HCT116 (cell line): ENCODE results near the gene THSD8. TPM values are rescaled to one million over a fixed set of nuclear protein-coding genes. Genes with fewer than 3 reads are reported as not detected.

Experiments used
- ATAC-seq: fragments of 200-7000 bp; cut with Tn5 transposase; 2 replicates; pipeline ENCODE4 v1.9.1; 2020; ENCODE audit warnings: mild to moderate bottlenecking, moderate library complexity
- BruUV-seq: library from RNA; stranded (reverse); fragments of 400-500 nt; replicated peaks from 2 replicates; lab custom pipeline; 2021; lab: Mats Ljungman, UMichigan
- CTCF ChIA-PET: fragments of 300-600 bp; sonication (Branson Sonifier 250); formaldehyde crosslinking; loops from one replicate; lab custom pipeline; 2021; ENCODE audit warnings: antibody characterized with exemption; lab: Charles Lee
- POLR2A ChIA-PET: fragments of 300-600, 350-600 bp; sonication (Branson Sonifier 250); formaldehyde crosslinking; loops from one replicate; lab custom pipeline; 2021; ENCODE audit warnings: antibody characterized with exemption; lab: Charles Lee
- RAD21 ChIA-PET, 2 experiments: fragments of 300-600 bp; sonication (Branson Sonifier 250); formaldehyde crosslinking; loops; one replicate each; lab custom pipeline; 2023; ENCODE audit warnings: low total read pairs in 2 of 2; ENCODE audit not compliant: uncharacterized antibody in 2 of 2, unreplicated experiment in 2 of 2, low non-redundant PET in 1 of 2; lab: Charles Lee
- DNase-seq: peaks from one replicate; pipeline ENCODE4 v3.0.0-alpha.2; 2010; ENCODE audit warnings: low read depth, low spot score
- H2AFZ ChIP-seq: fragments of 200-600 bp; shearing (Covaris generic), sonication (generic); 2 replicates; pipeline ENCODE4 v1.6.1; 2017; ENCODE audit warnings: low read depth, mixed run types, mixed read lengths, antibody characterized with exemption, low read length; ENCODE audit not compliant: poor library complexity, severe bottlenecking
- H3K27ac ChIP-seq: 2 replicates; pipeline ENCODE4 v1.5.1; 2012; ENCODE audit warnings: low read depth, low read length
- H3K27me3 ChIP-seq: fragments of 200-600 bp; sonication (generic); 2 replicates; pipeline ENCODE4 v1.6.1; 2016; ENCODE audit warnings: mixed run types, low read length, mixed read lengths; ENCODE audit not compliant: insufficient read depth
- H3K36me3 ChIP-seq, 2 experiments: fragments of 200-500 bp in 1 of 2; fragments of 200-600 bp in 1 of 2; sonication (Bioruptor generic) in 1 of 2; sonication (generic) in 1 of 2; 2 replicates each; pipeline versions ENCODE4 v1.5.1 to v1.6.1; 2014 to 2016; ENCODE audit warnings: low read length in 2 of 2, inconsistent platforms in 1 of 2, mixed read lengths in 1 of 2, mixed run types in 1 of 2; ENCODE audit not compliant: insufficient read depth in 2 of 2, control insufficient read depth in 1 of 2
- H3K4me1 ChIP-seq, 2 experiments: fragments of 200-600 bp in 1 of 2; sonication (generic) in 1 of 2; 2 replicates each; pipeline versions ENCODE4 v1.5.1 to v1.6.1; 2012 to 2017; ENCODE audit warnings: low read length in 2 of 2, inconsistent platforms in 1 of 2, mild to moderate bottlenecking in 1 of 2, mixed read lengths in 1 of 2, mixed run types in 1 of 2, moderate library complexity in 1 of 2; ENCODE audit not compliant: insufficient read depth in 2 of 2, control insufficient read depth in 1 of 2
- H3K4me2 ChIP-seq: fragments of 200-600 bp; sonication (generic); 2 replicates; pipeline ENCODE4 v1.6.1; 2017; ENCODE audit warnings: mixed run types, low read length, mixed read lengths
- H3K4me3 ChIP-seq, 2 experiments: fragments of 200-600 bp in 1 of 2; sonication (generic) in 1 of 2; replicated peaks in 1 of 2; 2 replicates each; pipeline ENCODE4 v1.5.1; 2011 to 2016; ENCODE audit warnings: low read length in 2 of 2, control low read depth in 1 of 2, low read depth in 1 of 2, mild to moderate bottlenecking in 1 of 2, mixed read lengths in 1 of 2, mixed run types in 1 of 2
- H3K79me2 ChIP-seq: fragments of 200-600 bp; sonication (generic); 2 replicates; pipeline ENCODE4 v1.6.1; 2017; ENCODE audit warnings: mild to moderate bottlenecking, mixed run types, low read length, moderate library complexity, mixed read lengths; ENCODE audit not compliant: insufficient read depth
- H3K9ac ChIP-seq: fragments of 200-600 bp; sonication (generic); 2 replicates; pipeline ENCODE4 v1.6.1; 2016; ENCODE audit warnings: low read length, mixed read lengths
- H3K9me2 ChIP-seq: fragments of 200-600 bp; sonication (generic), shearing (Covaris generic); 2 replicates; pipeline ENCODE4 v1.6.1; 2017; ENCODE audit warnings: mixed run types, mild to moderate bottlenecking, moderate library complexity; ENCODE audit not compliant: insufficient read depth
- H3K9me3 ChIP-seq, 2 experiments: fragments of 200-500 bp in 1 of 2; fragments of 200-600 bp in 1 of 2; sonication (Bioruptor generic) in 1 of 2; sonication (generic) in 1 of 2; 2 replicates each; pipeline ENCODE4 v1.6.1; 2014 to 2017; ENCODE audit warnings: low read length in 2 of 2, mixed read lengths in 2 of 2, inconsistent platforms in 1 of 2, low read depth in 1 of 2, mild to moderate bottlenecking in 1 of 2, mixed run types in 1 of 2, moderate library complexity in 1 of 2; ENCODE audit not compliant: control insufficient read depth in 1 of 2, insufficient read depth in 1 of 2
- H4K20me1 ChIP-seq: fragments of 200-600 bp; sonication (generic), shearing (Covaris generic); 2 replicates; pipeline ENCODE4 v1.6.1; 2017; ENCODE audit warnings: mixed run types, mild to moderate bottlenecking, moderate library complexity; ENCODE audit not compliant: insufficient read depth
- CEBPB ChIP-seq: IDR thresholded peaks from 2 replicates; pipeline ENCODE4 v1.6.1; 2012; ENCODE audit warnings: low read depth
- EGR1 ChIP-seq: IDR thresholded peaks from 2 replicates; pipeline ENCODE4 v1.6.1; 2012; ENCODE audit warnings: low read depth
- EZH2 ChIP-seq: fragments of 200-600 bp; sonication (generic); IDR thresholded peaks from 2 replicates; pipeline ENCODE4 v1.6.1; 2017; ENCODE audit warnings: antibody characterized with exemption, mixed run types
- REST ChIP-seq: IDR thresholded peaks from 2 replicates; pipeline ENCODE4 v1.6.1; 2012; ENCODE audit warnings: low read depth
- SIN3A ChIP-seq: IDR thresholded peaks from 2 replicates; pipeline ENCODE4 v1.6.1; 2012; ENCODE audit warnings: low read depth
- SRF ChIP-seq: IDR thresholded peaks from 2 replicates; pipeline ENCODE4 v1.6.1; 2012; ENCODE audit warnings: low read depth
- intact Hi-C: fragments of 100-400 bp; cut with micrococcal nuclease; formaldehyde crosslinking; loops from 2 replicates; pipeline ENCODE4 v1.10.0; 2022
- total RNA-seq: library from RNA; stranded (reverse); gene quantifications from one replicate; pipeline ENCODE4 v1.2.1, GENCODE V29; 2021; ENCODE audit not compliant: unreplicated experiment
- TF ChIP-seq, protein P1 (sequence below): IDR thresholded peaks from 2 replicates; pipeline ENCODE4 v1.6.1; 2012

The THSD8 gene
- total RNA-seq, 1 experiment from 2014 or later, result 33.3 TPM

GRCh38 chr19:12767150-12767549 is 34.7 kb upstream of the THSD8 start:
- Histone ChIP-seq H3K9ac (no peak overlapping the region), H3K27me3 (no peaks in the 10 kb centered on the region), H3K9me2 (no peaks in the 10 kb centered on the region), H3K36me3 (peaks cover 14 to 20% of the 10 kb centered on the region in 2 experiments)
- ChIA-PET POLR2A (interaction anchor here (5.4 kb wide), 1 partner anchor 27 kb away, joined by 98 read pairs; the partner anchor contains the start of gene JUNB), RAD21 (interaction anchor here in 1 of 2 experiments (1.7 kb wide), 1 partner anchor 10 kb away, joined by 3 read pairs; no protein-coding TSS in a partner anchor)
- TF ChIP-seq, protein P1, sequence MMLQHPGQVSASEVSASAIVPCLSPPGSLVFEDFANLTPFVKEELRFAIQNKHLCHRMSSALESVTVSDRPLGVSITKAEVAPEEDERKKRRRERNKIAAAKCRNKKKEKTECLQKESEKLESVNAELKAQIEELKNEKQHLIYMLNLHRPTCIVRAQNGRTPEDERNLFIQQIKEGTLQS, result no peak
- TF ChIP-seq REST, result no peak
- TF ChIP-seq CEBPB, result no peak
- no peak for TF ChIP-seq EZH2
- no peak for TF ChIP-seq EGR1
- TF ChIP-seq SIN3A, result no peak
- TF ChIP-seq SRF, result no peak
- TF ChIP-seq, all 23 proteins: peak for 0
- Histone ChIP-seq H3K9me3 (no peaks in the 10 kb centered on the region), H2AFZ (no peak overlapping the region), H3K79me2 (no peaks in the 10 kb centered on the region), H3K4me3 (no peak overlapping the region), H3K4me1 (peaks cover 5 to 16% of the 10 kb centered on the region in 2 experiments; a peak in 3 of 4 replicates), H3K4me2 (no peak overlapping the region), H3K27ac (no peak overlapping the region), H4K20me1 (no peaks in the 10 kb centered on the region)
- intact Hi-C loops, result no loop called here
- no peak for ATAC-seq
- DNase-seq, result no peak
- CTCF ChIA-PET, result interaction anchor here (1.2 to 4.5 kb wide), 5 partner anchors 9 to 80 kb away, joined by 4 to 123 read pairs (median 47); partner anchors contain the start of gene HOOK2
- no TSS peak for BruUV-seq
